Neuronal stem cell (in vitro differentiated cells): Measurements from ENCODE around the gene SUGCT.

Experiments
- DNase-seq: peaks from one replicate; pipeline ENCODE4 v3.0.0-alpha.2; 2013; ENCODE audit warnings: low spot score
- H2AFZ ChIP-seq: one replicate; pipeline ENCODE4 v1.6.1; 2013; ENCODE audit warnings: mild to moderate bottlenecking, low read length, inconsistent platforms
- H2AK5ac ChIP-seq: 2 replicates; pipeline ENCODE4 v1.6.1; 2013; ENCODE audit warnings: low read depth, mild to moderate bottlenecking, inconsistent platforms, low read length, moderate library complexity, mixed read lengths
- H2BK120ac ChIP-seq: 2 replicates; pipeline ENCODE4 v1.6.1; 2013; ENCODE audit warnings: low read depth, mild to moderate bottlenecking, inconsistent platforms, low read length, moderate library complexity, mixed read lengths
- H2BK12ac ChIP-seq: one replicate; pipeline ENCODE4 v1.6.1; 2013; ENCODE audit warnings: low read length, inconsistent platforms
- H2BK15ac ChIP-seq: 2 replicates; pipeline ENCODE4 v1.6.1; 2013; ENCODE audit warnings: mild to moderate bottlenecking, low read length, inconsistent platforms, mixed read lengths
- H2BK5ac ChIP-seq: one replicate; pipeline ENCODE4 v1.6.1; 2013; ENCODE audit warnings: inconsistent platforms, mild to moderate bottlenecking, low read length, moderate library complexity
- H3K14ac ChIP-seq: one replicate; pipeline ENCODE4 v1.6.1; 2013; ENCODE audit warnings: low read length, inconsistent platforms
- H3K18ac ChIP-seq: 2 replicates; pipeline ENCODE4 v1.6.1; 2013; ENCODE audit warnings: low read length, inconsistent platforms
- H3K23ac ChIP-seq: 2 replicates; pipeline ENCODE4 v1.6.1; 2013; ENCODE audit warnings: low read depth, mild to moderate bottlenecking, mixed read lengths, low read length, inconsistent platforms; ENCODE audit not compliant: poor library complexity
- H3K27ac ChIP-seq: replicated peaks from 3 replicates; pipeline ENCODE4 v1.5.1; 2013; ENCODE audit warnings: low read length, inconsistent platforms
- H3K27me3 ChIP-seq, 3 experiments: 2 replicates each; pipeline ENCODE4 v1.6.1; 2013; ENCODE audit warnings: low read length in 3 of 3, mild to moderate bottlenecking in 2 of 3, inconsistent platforms in 1 of 3, low read depth in 1 of 3, mixed read lengths in 1 of 3, moderate library complexity in 1 of 3; ENCODE audit not compliant: control insufficient read depth in 3 of 3, insufficient read depth in 3 of 3
- H3K36me3 ChIP-seq, 2 donors: replicated peaks in 1 of 2; 2 replicates each; pipeline ENCODE4 v1.6.1; 2013; ENCODE audit warnings: low read length in 2 of 2; ENCODE audit not compliant: control insufficient read depth in 2 of 2, insufficient read depth in 2 of 2
- H3K4ac ChIP-seq: 2 replicates; pipeline ENCODE4 v1.6.1; 2013; ENCODE audit warnings: inconsistent platforms, mild to moderate bottlenecking, low read length, moderate library complexity
- H3K4me1 ChIP-seq, 2 donors: 1 replicate in 1 of 2; 2 replicates in 1 of 2; pipeline ENCODE4 v1.6.1; 2013; ENCODE audit warnings: low read length in 2 of 2, low read depth in 1 of 2; ENCODE audit not compliant: control insufficient read depth in 2 of 2, insufficient read depth in 1 of 2
- H3K4me2 ChIP-seq: one replicate; pipeline ENCODE4 v1.6.1; 2013; ENCODE audit warnings: mild to moderate bottlenecking, low read length, inconsistent platforms; ENCODE audit not compliant: insufficient read depth, poor library complexity, severe bottlenecking
- H3K4me3 ChIP-seq, 2 donors: 2 replicates each; pipeline ENCODE4 v1.5.1; 2013; ENCODE audit warnings: low read length in 2 of 2, mild to moderate bottlenecking in 2 of 2, inconsistent platforms in 1 of 2, moderate library complexity in 1 of 2
- H3K79me1 ChIP-seq: one replicate; pipeline ENCODE4 v1.6.1; 2013; ENCODE audit warnings: low read depth, mild to moderate bottlenecking, inconsistent platforms, low read length, moderate library complexity
- H3K9ac ChIP-seq: one replicate; pipeline ENCODE4 v1.6.1; 2013; ENCODE audit warnings: mild to moderate bottlenecking, low read depth, low read length, inconsistent platforms; ENCODE audit not compliant: poor library complexity
- H3K9me3 ChIP-seq, 2 donors: replicated peaks in 1 of 2; 2 replicates each; pipeline versions ENCODE3 to v1.6.1; 2013; ENCODE audit warnings: low read length in 2 of 2, mild to moderate bottlenecking in 2 of 2, inconsistent platforms in 1 of 2, low read depth in 1 of 2, mixed read lengths in 1 of 2, moderate library complexity in 1 of 2; ENCODE audit not compliant: control insufficient read depth in 2 of 2, insufficient read depth in 1 of 2
- H4K8ac ChIP-seq: one replicate; pipeline ENCODE4 v1.6.1; 2013; ENCODE audit warnings: low read depth, mild to moderate bottlenecking, inconsistent platforms, low read length, moderate library complexity
- H4K91ac ChIP-seq: one replicate; pipeline ENCODE4 v1.6.1; 2013; ENCODE audit warnings: low read length, low read depth, mild to moderate bottlenecking, inconsistent platforms; ENCODE audit not compliant: poor library complexity
- WGBS, 2 donors: extraction: QIAGEN DNeasy Blood & Tissue Kit; methylation state at CpG; one replicate each; pipeline ENCODE4 v1.1.7; 2013; ENCODE audit warnings: missing lambda C conversion rate in 2 of 2, mixed read lengths in 1 of 2; ENCODE audit not compliant: insufficient read length in 2 of 2, insufficient replicate concordance in 1 of 2; ENCODE audit errors: extremely low coverage in 2 of 2; 5-methylcytosine and 5-hydroxymethylcytosine counted together

SUGCT gene

GRCh38 chr7:40697653-40698052, 562.8 kb downstream of the SUGCT start:
- H3K4me2 ChIP-seq, result no peak overlapping the region
- DNase-seq, result no peak
- H3K9ac ChIP-seq, result no peak overlapping the region
- H4K8ac ChIP-seq, result no peak overlapping the region
- no peak overlapping the region for H2BK120ac ChIP-seq
- no peak overlapping the region for H2BK5ac ChIP-seq
- H3K23ac ChIP-seq, result no peak overlapping the region
- no peak overlapping the region for H2BK12ac ChIP-seq
- H3K18ac ChIP-seq, result no peak overlapping the region
- no peak overlapping the region for H3K27ac ChIP-seq
- no peak overlapping the region for H2AFZ ChIP-seq
- no peaks in the 10 kb centered on the region for H3K9me3 ChIP-seq
- no peak overlapping the region for H4K91ac ChIP-seq
- no peak overlapping the region for H2AK5ac ChIP-seq
- H3K4ac ChIP-seq, result no peak overlapping the region
- no peaks in the 10 kb centered on the region for H3K79me1 ChIP-seq
- H3K36me3 ChIP-seq, result no peaks in the 10 kb centered on the region
- no peak overlapping the region for H3K4me3 ChIP-seq
- H3K4me1 ChIP-seq, result peaks cover 6 to 9% of the 10 kb centered on the region in 2 donors
- H2BK15ac ChIP-seq, result no peak overlapping the region
- WGBS, 2 donors, result no CpG with 5 or more reads among the region's 4 CpGs
- no peaks in the 10 kb centered on the region for H3K27me3 ChIP-seq
- no peak overlapping the region for H3K14ac ChIP-seq

DNA sequence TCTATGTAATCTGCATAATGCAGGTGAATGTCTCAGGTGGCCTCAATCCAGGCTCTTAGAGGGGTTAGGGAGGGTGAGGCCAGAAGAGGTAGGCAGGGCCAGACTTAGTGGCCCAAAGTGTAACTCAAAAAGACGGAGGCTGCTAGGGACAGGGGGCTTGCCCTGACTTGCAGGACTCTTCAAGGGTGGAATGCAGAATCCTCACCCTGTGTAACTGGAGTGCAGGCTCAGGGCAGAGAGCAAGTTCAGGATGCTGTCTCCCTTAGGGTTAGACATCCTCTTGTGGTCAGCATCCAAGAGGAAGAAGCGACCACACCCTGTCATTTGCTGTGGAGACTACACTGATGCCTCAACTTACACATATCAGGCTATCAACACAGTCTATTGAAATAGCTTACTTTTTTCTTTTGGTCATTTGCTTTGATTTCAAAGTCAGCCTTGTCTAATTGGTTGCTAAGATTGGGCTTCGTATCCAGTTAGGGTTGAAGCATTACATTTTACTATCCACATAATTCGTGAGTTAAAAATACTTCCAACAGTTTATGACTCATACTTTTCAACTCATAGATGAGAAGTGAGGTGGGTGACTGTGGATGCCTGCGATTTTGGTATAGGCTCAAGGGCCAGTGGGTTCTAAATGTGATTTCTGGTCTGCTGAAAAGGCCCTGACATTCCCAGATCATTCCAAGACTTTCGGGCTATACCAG, 563.6 kb downstream of the SUGCT start:
- H2BK120ac ChIP-seq, result no peak overlapping the region
- WGBS, 2 donors, result no CpG with 5 or more reads among the region's 6 CpGs
- no peak overlapping the region for H3K18ac ChIP-seq
- no peak overlapping the region for H3K27ac ChIP-seq
- no peak overlapping the region for H4K8ac ChIP-seq
- no peaks in the 10 kb centered on the region for H3K27me3 ChIP-seq
- H2BK5ac ChIP-seq, result no peak overlapping the region
- H3K14ac ChIP-seq, result no peak overlapping the region
- H3K4ac ChIP-seq, result no peak overlapping the region
- H3K4me1 ChIP-seq, result peaks cover 6 to 9% of the 10 kb centered on the region in 2 donors
- H3K4me3 ChIP-seq, result no peak overlapping the region
- H2AFZ ChIP-seq, result no peak overlapping the region
- no peaks in the 10 kb centered on the region for H3K36me3 ChIP-seq
- H4K91ac ChIP-seq, result no peak overlapping the region
- no peak overlapping the region for H3K4me2 ChIP-seq
- H3K79me1 ChIP-seq, result no peaks in the 10 kb centered on the region
- H2BK12ac ChIP-seq, result no peak overlapping the region
- H3K23ac ChIP-seq, result no peak overlapping the region
- no peaks in the 10 kb centered on the region for H3K9me3 ChIP-seq
- DNase-seq, result no peak
- H3K9ac ChIP-seq, result no peak overlapping the region
- H2BK15ac ChIP-seq, result no peak overlapping the region
- H2AK5ac ChIP-seq, result no peak overlapping the region

DNA sequence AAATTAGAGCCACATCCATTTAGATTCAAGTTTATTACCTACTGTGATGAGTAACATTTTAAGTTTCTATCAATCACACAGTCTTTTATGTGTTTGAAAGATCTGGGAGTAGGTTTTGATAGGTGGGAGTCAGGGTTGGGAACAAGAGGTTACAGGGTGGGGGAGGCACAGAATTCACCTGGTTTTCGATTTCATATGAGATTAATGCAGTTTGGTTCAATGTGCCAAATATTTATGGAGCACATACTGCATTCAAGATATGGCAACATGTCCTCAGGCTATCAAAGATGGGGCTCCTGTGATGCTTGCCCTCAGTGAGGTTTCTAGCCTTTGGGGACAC, 564.1 kb downstream of the SUGCT start:
- no peak overlapping the region for H3K4me3 ChIP-seq
- H3K79me1 ChIP-seq, result no peaks in the 10 kb centered on the region
- no peak overlapping the region for H3K23ac ChIP-seq
- no CpG with 5 or more reads among the region's 1 CpG for WGBS, 2 donors
- no peak overlapping the region for H2BK15ac ChIP-seq
- no peak overlapping the region for H2AFZ ChIP-seq
- H2AK5ac ChIP-seq, result no peak overlapping the region
- H4K8ac ChIP-seq, result no peak overlapping the region
- no peak overlapping the region for H4K91ac ChIP-seq
- no peaks in the 10 kb centered on the region for H3K9me3 ChIP-seq
- no peak overlapping the region for H3K14ac ChIP-seq
- H3K27me3 ChIP-seq, result no peaks in the 10 kb centered on the region
- H3K27ac ChIP-seq, result no peak overlapping the region
- no peaks in the 10 kb centered on the region for H3K36me3 ChIP-seq
- no peak overlapping the region for H3K9ac ChIP-seq
- H3K4ac ChIP-seq, result no peak overlapping the region
- H3K18ac ChIP-seq, result no peak overlapping the region
- H3K4me2 ChIP-seq, result no peak overlapping the region
- H2BK120ac ChIP-seq, result no peak overlapping the region
- no peak overlapping the region for H2BK5ac ChIP-seq
- no peak overlapping the region for H2BK12ac ChIP-seq
- peaks cover 6 to 9% of the 10 kb centered on the region in 2 donors for H3K4me1 ChIP-seq
- DNase-seq, result no peak

DNA sequence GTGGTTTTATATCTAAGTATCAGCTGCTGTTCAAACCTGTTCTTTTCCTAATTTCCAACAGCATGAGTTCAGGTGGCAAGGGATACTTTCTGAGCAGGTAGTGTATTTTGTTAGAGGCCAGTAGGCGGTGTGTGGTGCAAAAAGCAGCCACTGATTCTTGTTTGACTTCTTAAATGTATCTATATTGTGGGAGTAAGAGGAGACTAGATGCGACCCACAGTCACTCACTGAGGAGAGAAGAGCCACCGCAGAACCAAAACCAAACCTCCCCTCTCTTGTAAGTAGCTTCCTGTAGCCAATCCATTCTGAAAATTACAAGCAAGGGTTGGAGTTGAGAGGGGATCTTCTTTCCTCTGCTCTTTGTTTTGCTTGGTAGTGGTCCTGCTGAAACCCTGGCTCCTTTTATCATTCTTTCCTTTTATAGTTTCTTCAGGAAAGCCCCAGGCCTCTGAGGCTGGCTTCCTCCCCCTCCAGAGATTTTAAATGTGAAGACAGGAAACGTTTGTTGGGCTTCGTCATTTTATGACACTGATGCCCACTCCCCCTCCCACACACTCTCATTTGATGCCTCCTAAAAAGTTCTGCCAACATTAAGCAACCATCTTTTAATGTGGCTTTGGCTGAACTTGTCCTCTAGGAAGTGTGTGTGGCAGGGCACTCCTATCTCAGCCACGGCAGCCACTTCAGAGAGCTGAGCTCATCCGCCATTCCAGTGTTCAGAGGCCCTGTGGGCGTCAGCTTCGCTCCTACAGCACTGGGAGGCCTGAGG, 566.0 kb downstream of the SUGCT start:
- WGBS, 2 donors, result no CpG with 5 or more reads among the region's 9 CpGs
- H2BK5ac ChIP-seq, result no peak overlapping the region
- no peak overlapping the region for H3K27ac ChIP-seq

More for the DNA sequence above, 566.0 kb downstream of the SUGCT start:
- no peak overlapping the region for H4K8ac ChIP-seq
- H2BK120ac ChIP-seq, result no peak overlapping the region
- no peak for DNase-seq
- no peaks in the 10 kb centered on the region for H3K27me3 ChIP-seq
- no peak overlapping the region for H4K91ac ChIP-seq
- H3K36me3 ChIP-seq, result no peaks in the 10 kb centered on the region
- no peak overlapping the region for H3K14ac ChIP-seq
- H3K9ac ChIP-seq, result no peak overlapping the region
- H2BK12ac ChIP-seq, result no peak overlapping the region
- no peak overlapping the region for H3K23ac ChIP-seq
- no peak overlapping the region for H3K4me2 ChIP-seq
- no peak overlapping the region for H3K4ac ChIP-seq
- H2BK15ac ChIP-seq, result no peak overlapping the region
- no peak overlapping the region for H3K4me3 ChIP-seq
- H3K18ac ChIP-seq, result no peak overlapping the region
- no peaks in the 10 kb centered on the region for H3K79me1 ChIP-seq
- no peaks in the 10 kb centered on the region for H3K9me3 ChIP-seq
- no peak overlapping the region for H2AK5ac ChIP-seq
- peak overlapping the region; percentile 50 for H2AFZ ChIP-seq
- peaks cover 6 to 9% of the 10 kb centered on the region in 2 donors for H3K4me1 ChIP-seq
